Measurements from ENCODE around the gene ANO10.

Gene ANO10

DNA sequence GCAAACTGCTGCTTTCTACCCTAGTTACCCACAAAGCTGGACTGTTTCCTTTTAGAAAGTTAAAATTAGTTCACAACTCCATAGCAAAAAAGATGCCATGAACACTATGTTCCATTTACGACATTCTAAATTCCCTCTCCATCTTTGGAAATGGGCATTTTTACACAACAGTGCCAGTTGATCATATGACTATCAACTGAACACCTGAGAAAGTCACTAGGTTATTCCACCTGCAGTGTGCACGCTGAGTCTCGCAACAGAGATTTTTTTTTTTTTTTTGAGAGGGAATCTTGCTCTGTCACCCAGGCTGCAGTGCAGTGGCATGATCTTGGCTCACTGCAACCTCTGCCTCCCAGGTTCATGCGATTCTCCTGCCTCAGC, 215.2 kb downstream of the ANO10 start:
- H2AFZ ChIP-seq (ENCODE audit: low read length), result no peak overlapping the region
- no peak overlapping the region for H3K27ac ChIP-seq (replicated peaks; ENCODE audit: low read length)
- H4K8ac ChIP-seq (ENCODE audit: low read depth, low read length), result no peak overlapping the region
- DNase-seq (ENCODE audit: low spot score), result no peak
- H3K27me3 ChIP-seq (ENCODE audit: control insufficient read depth in 3 of 3, insufficient read depth in 3 of 3, low read depth in 1 of 3, low read length in 3 of 3), result peaks cover 0 to 2% (median 0%) of the 10 kb centered on the region in 3 experiments
- no peak overlapping the region for H3K23ac ChIP-seq (ENCODE audit: low read depth, low read length, poor library complexity)
- no peak overlapping the region for H3K9ac ChIP-seq (ENCODE audit: low read depth, low read length, poor library complexity)
- H3K4me2 ChIP-seq (ENCODE audit: insufficient read depth, low read length, poor library complexity, severe bottlenecking), result no peak overlapping the region
- H3K18ac ChIP-seq (ENCODE audit: low read length), result no peak overlapping the region
- H2BK15ac ChIP-seq (ENCODE audit: low read length), result no peak overlapping the region
- H3K4me1 ChIP-seq (ENCODE audit: control insufficient read depth in 2 of 2, insufficient read depth in 1 of 2, low read depth in 1 of 2, low read length in 2 of 2), result peaks cover 2 to 4% of the 10 kb centered on the region in 2 donors
- no peak overlapping the region for H3K4ac ChIP-seq (ENCODE audit: low read length)
- H2BK120ac ChIP-seq (ENCODE audit: low read depth, low read length), result no peak overlapping the region
- no CpG with 5 or more reads among the region's 4 CpGs for WGBS, 2 donors (ENCODE audit: extremely low coverage in 2 of 2, insufficient read length in 2 of 2, insufficient replicate concordance in 1 of 2)
- H2BK5ac ChIP-seq (ENCODE audit: low read length), result no peak overlapping the region
- no peak overlapping the region for H4K91ac ChIP-seq (ENCODE audit: low read depth, low read length, poor library complexity)
- no peaks in the 10 kb centered on the region for H3K36me3 ChIP-seq (replicated peaks in 1 of 2; ENCODE audit: control insufficient read depth in 2 of 2, insufficient read depth in 2 of 2, low read length in 2 of 2)
- H3K14ac ChIP-seq (ENCODE audit: low read length), result no peak overlapping the region
- no peaks in the 10 kb centered on the region for H3K9me3 ChIP-seq (replicated peaks in 1 of 2; ENCODE audit: control insufficient read depth in 2 of 2, insufficient read depth in 1 of 2, low read depth in 1 of 2, low read length in 2 of 2)
- no peaks in the 10 kb centered on the region for H3K79me1 ChIP-seq (ENCODE audit: low read depth, low read length)
- H2BK12ac ChIP-seq (ENCODE audit: low read length), result no peak overlapping the region
- H3K4me3 ChIP-seq (ENCODE audit: low read length in 2 of 2), result no peak overlapping the region
- no peak overlapping the region for H2AK5ac ChIP-seq (ENCODE audit: low read depth, low read length)

DNA sequence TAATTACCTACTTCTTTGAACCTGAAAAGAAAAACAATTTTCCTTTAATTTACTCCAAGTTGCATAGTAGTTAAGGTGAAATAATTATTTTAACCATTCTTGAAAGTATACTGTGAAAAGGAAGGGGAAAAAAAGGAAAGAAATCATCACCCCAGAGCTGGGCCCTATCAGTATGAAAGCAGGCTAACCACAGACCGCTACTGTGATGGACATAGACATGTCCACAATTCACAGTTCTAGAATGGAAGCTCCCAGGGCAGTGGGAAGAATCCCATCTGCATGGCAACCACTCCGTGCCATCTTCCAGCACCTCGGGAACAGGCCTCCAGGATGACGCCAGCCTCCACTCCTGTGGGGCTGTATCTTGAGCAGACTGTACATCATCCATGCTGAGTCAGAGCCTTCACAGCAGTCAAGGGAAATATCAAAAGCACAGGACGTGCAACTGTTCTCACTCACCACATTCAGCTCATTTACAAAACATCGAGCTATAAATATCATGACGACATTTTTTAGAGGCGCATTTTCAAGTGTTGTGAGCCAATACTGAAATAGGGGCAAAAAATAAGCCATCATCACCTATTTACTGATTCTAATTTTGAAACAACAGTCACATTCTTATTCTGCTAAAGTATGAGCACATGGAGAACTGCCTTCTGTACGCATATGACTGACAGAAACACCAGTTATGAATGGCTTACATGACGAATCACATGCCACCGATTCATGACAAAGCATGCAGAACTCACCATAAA, 215.7 kb downstream of the ANO10 start:
- Histone ChIP-seq H2BK5ac (ENCODE audit: low read length) (no peak overlapping the region), H3K9ac (ENCODE audit: low read depth, low read length, poor library complexity) (no peak overlapping the region), H2BK12ac (ENCODE audit: low read length) (no peak overlapping the region), H2AK5ac (ENCODE audit: low read depth, low read length) (peak overlapping the region; percentile 47), H3K4ac (ENCODE audit: low read length) (no peak overlapping the region), H3K18ac (ENCODE audit: low read length) (peak overlapping the region; percentile 6), H3K4me3 (ENCODE audit: low read length in 2 of 2) (no peak overlapping the region), H3K79me1 (ENCODE audit: low read depth, low read length) (no peaks in the 10 kb centered on the region), H4K91ac (ENCODE audit: low read depth, low read length, poor library complexity) (no peak overlapping the region), H2AFZ (ENCODE audit: low read length) (no peak overlapping the region), H4K8ac (ENCODE audit: low read depth, low read length) (no peak overlapping the region), H2BK120ac (ENCODE audit: low read depth, low read length) (no peak overlapping the region), H3K4me1 (ENCODE audit: control insufficient read depth in 2 of 2, insufficient read depth in 1 of 2, low read depth in 1 of 2, low read length in 2 of 2) (no peaks in the 10 kb centered on the region), H3K14ac (ENCODE audit: low read length) (no peak overlapping the region), H3K23ac (ENCODE audit: low read depth, low read length, poor library complexity) (peak overlapping the region; percentile 3), H3K27me3 (ENCODE audit: control insufficient read depth in 3 of 3, insufficient read depth in 3 of 3, low read depth in 1 of 3, low read length in 3 of 3) (peaks cover 0 to 2% (median 0%) of the 10 kb centered on the region in 3 experiments), H2BK15ac (ENCODE audit: low read length) (no peak overlapping the region), H3K4me2 (ENCODE audit: insufficient read depth, low read length, poor library complexity, severe bottlenecking) (no peak overlapping the region), H3K9me3 (replicated peaks in 1 of 2; ENCODE audit: control insufficient read depth in 2 of 2, insufficient read depth in 1 of 2, low read depth in 1 of 2, low read length in 2 of 2) (no peaks in the 10 kb centered on the region), H3K36me3 (replicated peaks in 1 of 2; ENCODE audit: control insufficient read depth in 2 of 2, insufficient read depth in 2 of 2, low read length in 2 of 2) (no peaks in the 10 kb centered on the region), H3K27ac (replicated peaks; ENCODE audit: low read length) (no peak overlapping the region)
- DNase-seq (ENCODE audit: low spot score), result no peak
- no CpG with 5 or more reads among the region's 11 CpGs for WGBS, 2 donors (ENCODE audit: extremely low coverage in 2 of 2, insufficient read length in 2 of 2, insufficient replicate concordance in 1 of 2)

DNA sequence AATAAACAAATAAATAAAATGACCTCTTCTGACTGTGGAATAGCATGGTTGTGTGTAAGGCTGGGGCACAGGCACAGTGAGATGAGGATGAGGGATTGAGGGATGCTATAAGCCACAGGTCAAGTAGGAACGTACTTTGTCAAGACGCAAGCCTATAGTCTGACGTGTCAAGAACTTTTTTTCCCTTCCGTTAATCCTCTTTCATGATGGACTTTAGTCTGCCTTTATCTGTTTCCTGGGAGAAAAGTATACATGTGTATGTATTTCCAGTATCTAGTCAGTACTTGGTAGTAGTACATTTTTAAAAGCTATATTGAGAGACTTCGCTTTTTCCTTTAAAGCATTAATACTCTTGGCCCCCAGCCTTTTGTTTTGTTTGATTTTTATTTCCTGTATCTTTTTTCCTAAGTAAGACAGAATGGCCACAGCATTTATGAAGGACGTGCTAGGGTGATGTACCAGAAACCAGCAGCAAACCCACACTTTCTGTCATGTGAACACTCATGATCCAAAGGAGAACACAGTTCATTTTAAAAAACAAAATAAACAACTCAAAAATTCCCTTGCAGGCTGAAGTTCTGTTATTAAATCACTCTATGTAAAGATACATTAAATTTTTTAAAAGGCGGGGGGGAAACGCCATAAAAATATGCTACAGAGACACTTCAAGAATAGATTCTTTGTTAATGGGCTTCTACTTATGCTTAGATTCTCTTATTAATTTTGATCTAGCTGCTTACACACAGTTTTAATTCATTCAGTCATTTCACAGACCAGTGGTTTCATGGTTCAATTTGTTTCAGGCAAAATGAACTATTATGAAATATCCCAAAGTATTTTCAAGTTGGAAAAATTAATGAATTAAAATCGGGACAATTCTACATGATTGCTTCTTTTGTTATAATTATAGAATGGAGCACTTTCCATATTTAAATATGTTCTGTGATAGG, 220.8 kb downstream of the ANO10 start:
- no peak overlapping the region for H2BK12ac ChIP-seq (ENCODE audit: low read length)
- whole genome bisulfite sequencing, 2 donors (ENCODE audit: extremely low coverage in 2 of 2, insufficient read length in 2 of 2, insufficient replicate concordance in 1 of 2), result no CpG with 5 or more reads among the region's 9 CpGs
- no peak overlapping the region for H3K27ac ChIP-seq (replicated peaks; ENCODE audit: low read length)
- no peak overlapping the region for H2AFZ ChIP-seq (ENCODE audit: low read length)
- no peak overlapping the region for H2BK120ac ChIP-seq (ENCODE audit: low read depth, low read length)
- H3K14ac ChIP-seq (ENCODE audit: low read length), result no peak overlapping the region
- no peak overlapping the region for H3K4ac ChIP-seq (ENCODE audit: low read length)
- H3K4me3 ChIP-seq (ENCODE audit: low read length in 2 of 2), result no peak overlapping the region
- H3K18ac ChIP-seq (ENCODE audit: low read length), result no peak overlapping the region
- H3K9me3 ChIP-seq (replicated peaks in 1 of 2; ENCODE audit: control insufficient read depth in 2 of 2, insufficient read depth in 1 of 2, low read depth in 1 of 2, low read length in 2 of 2), result no peaks in the 10 kb centered on the region
- no peak overlapping the region for H4K91ac ChIP-seq (ENCODE audit: low read depth, low read length, poor library complexity)
- no peak overlapping the region for H3K4me2 ChIP-seq (ENCODE audit: insufficient read depth, low read length, poor library complexity, severe bottlenecking)
- no peak overlapping the region for H3K23ac ChIP-seq (ENCODE audit: low read depth, low read length, poor library complexity)
- H2BK5ac ChIP-seq (ENCODE audit: low read length), result no peak overlapping the region
- no peak overlapping the region for H2BK15ac ChIP-seq (ENCODE audit: low read length)
- no peak overlapping the region for H4K8ac ChIP-seq (ENCODE audit: low read depth, low read length)
- peaks cover 0 to 2% (median 0%) of the 10 kb centered on the region in 3 experiments for H3K27me3 ChIP-seq (ENCODE audit: control insufficient read depth in 3 of 3, insufficient read depth in 3 of 3, low read depth in 1 of 3, low read length in 3 of 3)
- H3K79me1 ChIP-seq (ENCODE audit: low read depth, low read length), result no peaks in the 10 kb centered on the region
- H3K9ac ChIP-seq (ENCODE audit: low read depth, low read length, poor library complexity), result no peak overlapping the region
- H3K4me1 ChIP-seq (ENCODE audit: control insufficient read depth in 2 of 2, insufficient read depth in 1 of 2, low read depth in 1 of 2, low read length in 2 of 2), result no peaks in the 10 kb centered on the region
- DNase-seq (ENCODE audit: low spot score), result no peak
- no peaks in the 10 kb centered on the region for H3K36me3 ChIP-seq (replicated peaks in 1 of 2; ENCODE audit: control insufficient read depth in 2 of 2, insufficient read depth in 2 of 2, low read length in 2 of 2)
- H2AK5ac ChIP-seq (ENCODE audit: low read depth, low read length), result no peak overlapping the region

DNA sequence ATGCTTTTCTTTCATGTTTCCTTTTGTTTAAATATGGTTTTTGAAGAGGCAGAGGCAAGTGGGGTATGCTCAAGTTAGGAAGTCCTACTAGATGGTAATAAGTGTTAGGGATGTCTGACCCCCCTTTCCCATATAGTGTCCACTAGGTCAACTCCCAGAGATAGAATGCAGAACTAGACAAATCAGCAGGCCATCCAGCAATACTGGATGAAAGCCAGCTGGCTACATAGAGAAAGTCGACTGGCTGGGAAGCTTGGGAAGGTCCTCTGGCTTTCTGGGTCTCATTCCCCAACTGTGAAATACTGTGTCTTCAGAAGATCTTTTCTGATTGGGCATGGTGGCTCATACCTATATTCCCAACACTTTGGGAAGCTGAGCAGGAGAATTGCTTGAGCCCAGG, 221.6 kb downstream of the ANO10 start:
- Histone ChIP-seq H2AFZ (ENCODE audit: low read length) (no peak overlapping the region), H3K4me1 (ENCODE audit: control insufficient read depth in 2 of 2, insufficient read depth in 1 of 2, low read depth in 1 of 2, low read length in 2 of 2) (no peaks in the 10 kb centered on the region), H2AK5ac (ENCODE audit: low read depth, low read length) (no peak overlapping the region), H3K4me2 (ENCODE audit: insufficient read depth, low read length, poor library complexity, severe bottlenecking) (no peak overlapping the region), H3K79me1 (ENCODE audit: low read depth, low read length) (no peaks in the 10 kb centered on the region), H3K23ac (ENCODE audit: low read depth, low read length, poor library complexity) (no peak overlapping the region), H4K8ac (ENCODE audit: low read depth, low read length) (no peak overlapping the region), H3K9me3 (replicated peaks in 1 of 2; ENCODE audit: control insufficient read depth in 2 of 2, insufficient read depth in 1 of 2, low read depth in 1 of 2, low read length in 2 of 2) (no peaks in the 10 kb centered on the region), H2BK15ac (ENCODE audit: low read length) (no peak overlapping the region), H4K91ac (ENCODE audit: low read depth, low read length, poor library complexity) (no peak overlapping the region), H3K14ac (ENCODE audit: low read length) (no peak overlapping the region), H3K36me3 (replicated peaks in 1 of 2; ENCODE audit: control insufficient read depth in 2 of 2, insufficient read depth in 2 of 2, low read length in 2 of 2) (no peaks in the 10 kb centered on the region), H3K27me3 (ENCODE audit: control insufficient read depth in 3 of 3, insufficient read depth in 3 of 3, low read depth in 1 of 3, low read length in 3 of 3) (no peaks in the 10 kb centered on the region), H3K18ac (ENCODE audit: low read length) (no peak overlapping the region), H3K27ac (replicated peaks; ENCODE audit: low read length) (no peak overlapping the region), H3K4ac (ENCODE audit: low read length) (no peak overlapping the region), H2BK12ac (ENCODE audit: low read length) (no peak overlapping the region), H3K9ac (ENCODE audit: low read depth, low read length, poor library complexity) (no peak overlapping the region), H3K4me3 (ENCODE audit: low read length in 2 of 2) (no peak overlapping the region), H2BK5ac (ENCODE audit: low read length) (no peak overlapping the region), H2BK120ac (ENCODE audit: low read depth, low read length) (no peak overlapping the region)
- WGBS, 2 donors (ENCODE audit: extremely low coverage in 2 of 2, insufficient read length in 2 of 2, insufficient replicate concordance in 1 of 2), result no CpG with 5 or more reads among the region's 1 CpG
- no peak for DNase-seq (ENCODE audit: low spot score)
